ENCODE measurements around the gene NRXN2.

NRXN2 gene

GRCh38 chr11:64697663-64698375 is 25.2 kb downstream of the NRXN2 start:
- DNase-seq, result no peak

- no peak for DNase-seq
Measured at GRCh38 chr11:64696045-64696444, 27.0 kb downstream of the NRXN2 start.

GRCh38 chr11:64695548-64695947 is 27.4 kb downstream of the NRXN2 start:
- DNase-seq, result no peak

GRCh38 chr11:64694821-64695365 is 28.1 kb downstream of the NRXN2 start:
- peak in 4 of 14 donors; percentile 8 to 66 (median 36) for DNase-seq

- DNase-seq, result no peak
Measured at GRCh38 chr11:64694026-64694755, 28.8 kb downstream of the NRXN2 start.

GRCh38 chr11:64692764-64693331 is 30.1 kb downstream of the NRXN2 start:
- no peak for DNase-seq

- DNase-seq, result no peak
Measured at GRCh38 chr11:64691543-64691942, 31.5 kb downstream of the NRXN2 start.

GRCh38 chr11:64690235-64690634 is 32.8 kb downstream of the NRXN2 start:
- no peak for DNase-seq

- DNase-seq, result peak in 13 of 14 donors; percentile 74 to 98 (median 92)
Measured at GRCh38 chr11:64688534-64688982, 34.4 kb downstream of the NRXN2 start.

- DNase-seq, result peak in 6 of 14 donors; percentile 19 to 79 (median 70)
Measured at GRCh38 chr11:64687643-64688533, 35.1 kb downstream of the NRXN2 start.

- peak in 13 of 14 donors; percentile 64 to 97 (median 90) for DNase-seq
Measured at GRCh38 chr11:64687204-64687603, 35.8 kb downstream of the NRXN2 start.

- DNase-seq, result peak in 3 of 14 donors; percentile 41 to 53 (median 49)
Measured at GRCh38 chr11:64686466-64687170, 36.4 kb downstream of the NRXN2 start.

- DNase-seq, result no peak
Measured at GRCh38 chr11:64685536-64685935, 37.5 kb downstream of the NRXN2 start.

GRCh38 chr11:64684357-64684756 is 38.6 kb downstream of the NRXN2 start:
- DNase-seq, result peak in 1 of 14 donors; percentile 23

GRCh38 chr11:64681171-64681570 is 41.8 kb downstream of the NRXN2 start:
- DNase-seq, result no peak

GRCh38 chr11:64679846-64680245 is 43.2 kb downstream of the NRXN2 start:
- DNase-seq, result no peak

- DNase-seq, result peak in 1 of 14 donors; percentile 83
Measured at GRCh38 chr11:64677441-64678023, 45.5 kb downstream of the NRXN2 start.

- DNase-seq, result no peak
Measured at GRCh38 chr11:64676261-64676615, 46.8 kb downstream of the NRXN2 start.

- peak in 11 of 14 donors; percentile 26 to 88 (median 41) for DNase-seq
Measured at GRCh38 chr11:64675450-64676260, 47.3 kb downstream of the NRXN2 start.

GRCh38 chr11:64674774-64675173 is 48.2 kb downstream of the NRXN2 start:
- DNase-seq, result no peak

Data from C1 segment of cervical spinal cord (tissue), 14 donors.